ENCODE measurements around the gene SERINC2. TPM values are rescaled to one million over a fixed set of nuclear protein-coding genes. Genes with fewer than 3 reads are reported as not detected.

The SERINC2 gene
- total and polyA plus RNA-seq, 9 of the 15 experiments (the other 6 are each of a cell fraction or from before 2014, with no cell fraction given), result 0.07 to 1.2 (median 0.70) TPM; not detected in 2

DNA sequence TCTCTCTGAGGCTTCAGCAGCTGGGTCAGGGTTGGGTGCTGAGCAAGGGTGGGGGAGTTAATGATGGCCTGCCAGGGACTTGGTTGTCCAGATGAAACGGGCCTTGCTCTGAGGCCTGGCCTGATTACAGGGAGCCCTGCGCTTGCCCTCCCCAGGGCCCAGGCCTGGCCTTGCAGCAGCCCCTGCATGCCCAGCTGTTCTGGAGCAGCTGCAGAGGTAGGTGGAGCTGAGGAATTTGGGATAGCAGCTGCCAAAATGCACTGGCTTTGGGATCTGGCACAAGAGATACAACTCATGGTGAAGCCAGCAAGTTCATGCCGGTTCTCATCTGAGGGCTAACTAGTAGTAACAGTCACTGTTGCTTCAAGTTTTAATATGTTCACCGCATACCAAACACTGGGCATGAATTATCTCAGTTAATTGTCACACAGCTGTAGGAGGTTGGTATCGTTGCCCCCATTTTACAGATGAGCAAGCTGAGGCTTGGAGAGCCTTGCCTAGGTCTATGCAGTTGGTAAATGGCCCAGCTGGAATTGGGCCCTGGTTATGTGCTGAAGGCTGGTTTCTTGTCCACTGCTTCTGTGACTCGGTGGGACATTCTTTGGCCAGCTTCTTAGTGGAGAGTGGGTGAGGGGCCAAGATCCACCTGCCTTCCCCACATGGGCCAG is 7.3 kb upstream of the SERINC2 start:
- no peaks in the 10 kb centered on the region for H3K36me3 ChIP-seq (ENCODE audit: control insufficient read depth, insufficient read depth, low read length)
- FAIRE-seq, result no peak
- ATAC-seq, result no peak
- H2AFZ ChIP-seq (ENCODE audit: low read depth, low read length), result no peak overlapping the region
- H3K9ac ChIP-seq (ENCODE audit: insufficient read depth in 1 of 2, low read depth in 2 of 2, low read length in 2 of 2), result no peak overlapping the region
- H3K4me1 ChIP-seq (replicated peaks in 1 of 2; ENCODE audit: control insufficient read depth in 2 of 2, insufficient read depth in 2 of 2, low read length in 2 of 2), result peaks cover 12 to 17% of the 10 kb centered on the region in 2 experiments; a peak in 4 of 5 replicates
- 33% methylated on average over 5 of the region's 6 CpGs for WGBS (ENCODE audit: insufficient coverage, low coverage, missing lambda C conversion rate)
- no peaks in the 10 kb centered on the region for H3K79me2 ChIP-seq (ENCODE audit: control insufficient read depth, insufficient read depth, low read length)
- POLR2A ChIA-PET, result interaction anchor here (0.6 to 1.8 kb wide), 6 partner anchors 9 to 207 kb away, joined by 3 to 5 read pairs (median 3); no protein-coding TSS in a partner anchor
- peaks cover 3 to 6% of the 10 kb centered on the region in 2 experiments; a peak in 2 of 5 replicates for H3K27me3 ChIP-seq (ENCODE audit: control insufficient read depth in 2 of 2, insufficient read depth in 2 of 2, low read length in 2 of 2)
- CTCF ChIA-PET (ENCODE audit: low intra/inter-chr PET ratio), result interaction anchor here (1.2 kb wide), 1 partner anchor 9 kb away, joined by 3 read pairs; no protein-coding TSS in a partner anchor
- no TSS peak for BruUV-seq (replicated peaks)
- no peaks in the 10 kb centered on the region for H3K9me1 ChIP-seq (ENCODE audit: control insufficient read depth, insufficient read depth, low read length)
- in situ Hi-C loops (cut with MboI), result no loop called here
- no peaks in the 10 kb centered on the region; the same call in 1 of the 2 replicates for H3K9me3 ChIP-seq (replicated peaks; ENCODE audit: control insufficient read depth, insufficient read depth, low read depth, low read length)
- H4K20me1 ChIP-seq (replicated peaks; ENCODE audit: control insufficient read depth, insufficient read depth, low read length), result no peaks in the 10 kb centered on the region
- no peak overlapping the region for H3K4me3 ChIP-seq
- no peak overlapping the region for H3K4me2 ChIP-seq (ENCODE audit: insufficient read depth, low read length)
- intact Hi-C loops (cut with micrococcal nuclease), result no loop called here
- DNase-seq (ENCODE audit: extremely low read depth in 1 of 4, low spot score in 3 of 4), result no peak
- H3K27ac ChIP-seq (ENCODE audit: extremely low read depth, low read depth, low read length), result no peak overlapping the region
- no peak for TF ChIP-seq NFE2 (IDR thresholded peaks at IDR 0.05; ENCODE audit: low read depth)
- TF ChIP-seq ETV1 (tag; conservative IDR thresholded peaks at IDR 0.05; ENCODE audit: low read depth), result no peak
- no peak for TF ChIP-seq FOXA3 (CRISPR knock-in tag; conservative IDR thresholded peaks at IDR 0.05 in 1 of 2, IDR thresholded peaks at IDR 0.05 in 1 of 2)
- no peak for TF ChIP-seq PRPF4 (IDR thresholded peaks at IDR 0.05; ENCODE audit: insufficient read depth, low read depth, low read length, poor library complexity, severe bottlenecking)
- TF ChIP-seq EP400 (IDR thresholded peaks at IDR 0.05), result no peak
- no peak for TF ChIP-seq HNRNPUL1 (IDR thresholded peaks at IDR 0.05; ENCODE audit: low read length)
- TF ChIP-seq SMARCA4 (IDR thresholded peaks at IDR 0.05), result no peak
- 0 out of 2 replicates have a peak, but pooled peaks have one; percentile 18 for TF ChIP-seq ADNP (tag; IDR thresholded peaks at IDR 0.05)
- no peak for TF ChIP-seq DNMT1 (IDR thresholded peaks at IDR 0.05)
- no peak for TF ChIP-seq PRMT5 (CRISPR knock-in tag; IDR thresholded peaks at IDR 0.05)
- TF ChIP-seq KDM1A (IDR thresholded peaks at IDR 0.05), result peak; percentile 48 to 72; a peak in 2 of 4 replicates
- no peak for TF ChIP-seq BRD9 (IDR thresholded peaks at IDR 0.05; ENCODE audit: low read depth, partially characterized antibody)
- no peak for TF ChIP-seq CREBBP (IDR thresholded peaks at IDR 0.05; ENCODE audit: low read depth, low read length)
- TF ChIP-seq FOXK1 (CRISPR knock-in tag; IDR thresholded peaks at IDR 0.05; ENCODE audit: borderline replicate concordance), result no peak
- TF ChIP-seq, protein P1, sequence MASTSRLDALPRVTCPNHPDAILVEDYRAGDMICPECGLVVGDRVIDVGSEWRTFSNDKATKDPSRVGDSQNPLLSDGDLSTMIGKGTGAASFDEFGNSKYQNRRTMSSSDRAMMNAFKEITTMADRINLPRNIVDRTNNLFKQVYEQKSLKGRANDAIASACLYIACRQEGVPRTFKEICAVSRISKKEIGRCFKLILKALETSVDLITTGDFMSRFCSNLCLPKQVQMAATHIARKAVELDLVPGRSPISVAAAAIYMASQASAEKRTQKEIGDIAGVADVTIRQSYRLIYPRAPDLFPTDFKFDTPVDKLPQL (IDR thresholded peaks at IDR 0.05; ENCODE audit: extremely low read depth, insufficient read length), result no peak
- no peak for TF ChIP-seq TSC22D4 (tag; IDR thresholded peaks at IDR 0.05)
- TF ChIP-seq PHF21A (IDR thresholded peaks at IDR 0.05; ENCODE audit: borderline replicate concordance, low read depth), result no peak
- no peak for TF ChIP-seq PCBP1 (IDR thresholded peaks at IDR 0.05; ENCODE audit: low read depth, low read length, poor library complexity, severe bottlenecking)
- peak in 1 of 2 experiments; percentile 38; a peak in 1 of 4 replicates for TF ChIP-seq RCOR1 (IDR thresholded peaks at IDR 0.05; ENCODE audit: borderline replicate concordance in 1 of 2, low read depth in 2 of 2, low read length in 2 of 2)
- TF ChIP-seq ZNF134 (CRISPR knock-in tag; conservative IDR thresholded peaks at IDR 0.05), result no peak
- TF ChIP-seq RBM25 (IDR thresholded peaks at IDR 0.05; ENCODE audit: low read depth, low read length, severe bottlenecking), result peak; percentile 87
- peak; percentile 81 for TF ChIP-seq SMARCA5 (IDR thresholded peaks at IDR 0.05)
- TF ChIP-seq, protein P2, sequence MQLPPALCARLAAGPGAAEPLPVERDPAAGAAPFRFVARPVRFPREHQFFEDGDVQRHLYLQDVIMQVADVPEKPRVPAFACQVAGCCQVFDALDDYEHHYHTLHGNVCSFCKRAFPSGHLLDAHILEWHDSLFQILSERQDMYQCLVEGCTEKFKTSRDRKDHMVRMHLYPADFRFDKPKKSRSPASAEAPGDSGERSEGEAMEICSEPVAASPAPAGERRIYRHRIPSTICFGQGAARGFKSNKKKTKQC (CRISPR knock-in tag; IDR thresholded peaks at IDR 0.05), result no peak

Data from K562 (cell line).